ENCODE data around the gene ALB. TPM values are rescaled to one million over a fixed set of nuclear protein-coding genes. Genes with fewer than 3 reads are reported as not detected.

Gene ALB
- total and polyA plus RNA-seq, 2 donors (not counting 1 experiment from before 2014, with no cell fraction given): 0.03 TPM; not detected in 1

GRCh38 chr4:73435984-73436383 lies 31.9 kb downstream of the ALB start, which contains the start of gene AFP:
AFP (plus strand) TSS chr4:73436221; CDS start chr4:73436263, 42 bp downstream.
- Histone ChIP-seq H3K27me3 (ENCODE audit: control insufficient read depth, insufficient read depth, low read length) (peaks cover 2% of the 10 kb centered on the region), H3K27ac (ENCODE audit: insufficient read depth, low read length) (no peak within 1 kb of the TSS), H4K20me1 (ENCODE audit: control insufficient read depth, extremely low read depth, insufficient read depth, low read length) (no peaks in the 10 kb centered on the region), H3K4me2 (ENCODE audit: extremely low read depth, insufficient read depth, low read length) (no peak within 1 kb of the TSS), H3K79me2 (ENCODE audit: control insufficient read depth, insufficient read depth, low read length) (no peaks in the 10 kb centered on the region), H3K36me3 (ENCODE audit: control insufficient read depth, insufficient read depth, low read length) (no peaks in the 10 kb centered on the region), H3K9me3 (ENCODE audit: control insufficient read depth, insufficient read depth, low read depth, low read length) (no peaks in the 10 kb centered on the region), H3K9ac (ENCODE audit: insufficient read depth, low read length) (no peak within 1 kb of the TSS), H3K4me1 (ENCODE audit: control insufficient read depth, extremely low read depth, insufficient read depth, low read length) (no peaks in the 10 kb centered on the region), H2AFZ (ENCODE audit: low read length) (no peak within 1 kb of the TSS), H3K4me3 (replicated peaks in 1 of 4; ENCODE audit: control extremely low read depth in 1 of 4, insufficient read depth in 1 of 4, low read depth in 3 of 4, low read length in 4 of 4) (no peak within 1 kb of the TSS)
- TF ChIP-seq CTCF (conservative IDR thresholded peaks at IDR 0.05 in 1 of 2, IDR thresholded peaks at IDR 0.05 in 1 of 2; ENCODE audit: low read depth in 1 of 2, low read length in 2 of 2) (no peak), EZH2 (IDR thresholded peaks at IDR 0.05; ENCODE audit: low read length, missing control alignments) (no peak)
- DNase-seq (ENCODE audit: low read depth in 2 of 2): no peak

- H3K9ac ChIP-seq (ENCODE audit: insufficient read depth, low read length): no peak overlapping the region
- H3K27ac ChIP-seq (ENCODE audit: insufficient read depth, low read length): no peak overlapping the region
- no peak for TF ChIP-seq EZH2 (IDR thresholded peaks at IDR 0.05; ENCODE audit: low read length, missing control alignments)
- no peak for TF ChIP-seq CTCF (conservative IDR thresholded peaks at IDR 0.05 in 1 of 2, IDR thresholded peaks at IDR 0.05 in 1 of 2; ENCODE audit: low read depth in 1 of 2, low read length in 2 of 2)
- H3K27me3 ChIP-seq (ENCODE audit: control insufficient read depth, insufficient read depth, low read length): peaks cover 2% of the 10 kb centered on the region
- no peaks in the 10 kb centered on the region for H3K9me3 ChIP-seq (ENCODE audit: control insufficient read depth, insufficient read depth, low read depth, low read length)
- H3K36me3 ChIP-seq (ENCODE audit: control insufficient read depth, insufficient read depth, low read length): no peaks in the 10 kb centered on the region
- no peaks in the 10 kb centered on the region for H3K79me2 ChIP-seq (ENCODE audit: control insufficient read depth, insufficient read depth, low read length)
- DNase-seq (ENCODE audit: low read depth in 2 of 2): no peak
- H3K4me2 ChIP-seq (ENCODE audit: extremely low read depth, insufficient read depth, low read length): no peak overlapping the region
- H3K4me1 ChIP-seq (ENCODE audit: control insufficient read depth, extremely low read depth, insufficient read depth, low read length): no peaks in the 10 kb centered on the region
- H2AFZ ChIP-seq (ENCODE audit: low read length): no peak overlapping the region
- no peaks in the 10 kb centered on the region for H4K20me1 ChIP-seq (ENCODE audit: control insufficient read depth, extremely low read depth, insufficient read depth, low read length)
- no peak overlapping the region for H3K4me3 ChIP-seq (replicated peaks in 1 of 4; ENCODE audit: control extremely low read depth in 1 of 4, insufficient read depth in 1 of 4, low read depth in 3 of 4, low read length in 4 of 4)
Observed at GRCh38 chr4:73436674-73437557, 32.8 kb downstream of the ALB start.

GRCh38 chr4:73437558-73437956 lies 33.5 kb downstream of the ALB start:
- Histone ChIP-seq H2AFZ (ENCODE audit: low read length) (no peak overlapping the region), H3K36me3 (ENCODE audit: control insufficient read depth, insufficient read depth, low read length) (no peaks in the 10 kb centered on the region), H3K4me1 (ENCODE audit: control insufficient read depth, extremely low read depth, insufficient read depth, low read length) (no peaks in the 10 kb centered on the region), H3K9ac (ENCODE audit: insufficient read depth, low read length) (no peak overlapping the region), H3K9me3 (ENCODE audit: control insufficient read depth, insufficient read depth, low read depth, low read length) (no peaks in the 10 kb centered on the region), H4K20me1 (ENCODE audit: control insufficient read depth, extremely low read depth, insufficient read depth, low read length) (no peaks in the 10 kb centered on the region), H3K79me2 (ENCODE audit: control insufficient read depth, insufficient read depth, low read length) (no peaks in the 10 kb centered on the region), H3K4me3 (replicated peaks in 1 of 4; ENCODE audit: control extremely low read depth in 1 of 4, insufficient read depth in 1 of 4, low read depth in 3 of 4, low read length in 4 of 4) (no peak overlapping the region), H3K27ac (ENCODE audit: insufficient read depth, low read length) (no peak overlapping the region), H3K27me3 (ENCODE audit: control insufficient read depth, insufficient read depth, low read length) (peaks cover 2% of the 10 kb centered on the region), H3K4me2 (ENCODE audit: extremely low read depth, insufficient read depth, low read length) (no peak overlapping the region)
- TF ChIP-seq CTCF (conservative IDR thresholded peaks at IDR 0.05 in 1 of 2, IDR thresholded peaks at IDR 0.05 in 1 of 2; ENCODE audit: low read depth in 1 of 2, low read length in 2 of 2) (no peak), EZH2 (IDR thresholded peaks at IDR 0.05; ENCODE audit: low read length, missing control alignments) (no peak)
- no peak for DNase-seq (ENCODE audit: low read depth in 2 of 2)
